Spleen (tissue), 11 donors: ENCODE data around the gene NXN. TPM values are rescaled to one million over a fixed set of nuclear protein-coding genes. Genes with fewer than 3 reads are reported as not detected.
"Not testable (repeated sequence)": the region's sequence is repeated elsewhere in the genome, so short reads cannot be mapped to it uniquely, and the experiment has no call there.

ENCODE experiments used
- DNase-seq: peaks from one replicate; pipeline ENCODE4 v3.0.0-alpha.2; 2020
- H3K27ac ChIP-seq, 8 donors: fragments of 200-600 bp; sonication (generic) in 7 of 8; 1 replicate in 4 of 8; 2 replicates in 4 of 8; pipeline versions ENCODE4 v1.5.0 to v1.8.0; 2016 to 2021; ENCODE audit warnings: inconsistent platforms in 4 of 8, mild to moderate bottlenecking in 4 of 8, moderate library complexity in 1 of 8
- H3K27me3 ChIP-seq, 7 donors: fragments of 200-600 bp; sonication (generic) in 6 of 7; replicated peaks in 1 of 7; 1 replicate in 4 of 7; 2 replicates in 3 of 7; pipeline versions ENCODE4 v1.5.0 to v1.8.0; 2016 to 2021; ENCODE audit warnings: inconsistent platforms in 3 of 7, mild to moderate bottlenecking in 1 of 7
- H3K36me3 ChIP-seq, 6 donors: fragments of 200-600 bp; sonication (generic) in 5 of 6; 1 replicate in 4 of 6; 2 replicates in 2 of 6; pipeline versions ENCODE4 v1.5.0 to v1.8.0; 2016 to 2021; ENCODE audit warnings: inconsistent platforms in 2 of 6
- H3K4me1 ChIP-seq, 6 donors: fragments of 200-600 bp; sonication (generic) in 5 of 6; 1 replicate in 3 of 6; 2 replicates in 3 of 6; pipeline versions ENCODE4 v1.5.0 to v1.8.0; 2016 to 2021; ENCODE audit warnings: inconsistent platforms in 3 of 6
- H3K4me3 ChIP-seq, 8 donors: fragments of 200-600 bp; sonication (generic) in 7 of 8; 1 replicate in 4 of 8; 2 replicates in 4 of 8; pipeline versions ENCODE4 v1.5.0 to v1.8.0; 2016 to 2021; ENCODE audit warnings: inconsistent platforms in 4 of 8, mild to moderate bottlenecking in 4 of 8, moderate library complexity in 2 of 8
- H3K9me3 ChIP-seq, 8 donors: fragments of 200-600 bp; sonication (generic) in 7 of 8; 1 replicate in 4 of 8; 2 replicates in 4 of 8; pipeline versions ENCODE4 v1.5.0 to v1.8.0; 2016 to 2021; ENCODE audit warnings: inconsistent platforms in 4 of 8
- CTCF ChIP-seq, 11 experiments: fragments of 200-600 bp in 7 of 11; fragments of 450-650 bp in 4 of 11; sonication (generic) in 4 of 11; IDR thresholded peaks in 8 of 11; conservative IDR thresholded peaks in 3 of 11; 1 replicate in 7 of 11; 2 replicates in 4 of 11; pipeline versions ENCODE4 v1.4.0 to v1.8.0; 2016 to 2021; ENCODE audit warnings: antibody characterized with exemption in 11 of 11, inconsistent platforms in 4 of 11, mild to moderate bottlenecking in 1 of 11
- POLR2A ChIP-seq, 3 donors: fragments of 450-650 bp; IDR thresholded peaks; one replicate each; pipeline ENCODE4 v1.5.1; 2017; ENCODE audit warnings: antibody characterized with exemption in 3 of 3, mild to moderate bottlenecking in 1 of 3
- POLR2AphosphoS5 ChIP-seq, 3 donors: sonication (generic); formaldehyde crosslinking; IDR thresholded peaks; one replicate each; pipeline ENCODE4 v1.5.1; 2017; ENCODE audit warnings: antibody characterized with exemption in 3 of 3
- WGBS, 5 donors: extraction: QIAGEN DNeasy Blood & Tissue Kit in 3 of 5; methylation state at CpG; one replicate each; pipeline versions ENCODE4 v1.1.5 to v1.1.7; 2013 to 2018; 5-methylcytosine and 5-hydroxymethylcytosine counted together
- intact Hi-C: fragments of 100-400 bp; cut with DNase I; formaldehyde crosslinking; loops from one replicate; pipeline ENCODE4 v1.15.0; 2023; ENCODE audit warnings: low total_unique reads
- polyA plus RNA-seq, 3 donors: library from polyadenylated mRNA; stranded (reverse); fragments of 200-250 nt; gene quantifications; one replicate each; pipeline ENCODE4 v1.2.1, GENCODE V29; 2013
- total RNA-seq, 7 donors: library from RNA; depleted of rRNA in 3 of 7; stranded (reverse); fragments of >200 nt in 3 of 7; fragmentation: NEBNext Ultra II Directional in 4 of 7; extraction: Animal tissue kit (Norgen Biotek cat#: 25700) in 4 of 7; gene quantifications; one replicate each; pipeline versions ENCODE4 v1.1.0 to v1.2.1, GENCODE V29; 2016 to 2021
- donor health status: healthy with polysubstance abuse.
- donor health status: DM: no; HTN: no; CAD: no; lungs with moderate emphysema.
- donor health status: DM: no; HTN: no; CAD: no.
- donor health status: Bipolar disorder and iron deficiency.
- donor health status: healthy.
- donor health status: DM: no; HTN: no; CAD: no.
- donor health status: DM: yes; HTN: yes; CAD: no.

The NXN gene
- total and polyA plus RNA-seq, 10 donors = 3.9 to 21.4 (median 10.3) TPM

GRCh38 chr17:835263-835662, 144.3 kb downstream of the NXN start:
- Histone ChIP-seq H3K9me3 (peaks cover 0 to 10% (median 0%) of the 10 kb centered on the region in 8 donors), H3K27me3 (no peaks in the 10 kb centered on the region), H3K36me3 (no peaks in the 10 kb centered on the region), H3K4me3 (no peak overlapping the region), H3K27ac (peak overlapping the region in 1 of 8 donors; percentile 52), H3K4me1 (no peaks in the 10 kb centered on the region)
- no peak for TF ChIP-seq POLR2AphosphoS5 (IDR thresholded peaks at IDR 0.05)
- DNase-seq = no peak
- WGBS, 5 donors = 63 to 88% (median 71%) methylated on average over 9 of the region's 9 CpGs
- intact Hi-C loops = no loop called here

GRCh38 chr17:834136-834535, 145.4 kb downstream of the NXN start:
- intact Hi-C loops = no loop called here
- Histone ChIP-seq H3K27me3 (no peaks in the 10 kb centered on the region), H3K36me3 (no peaks in the 10 kb centered on the region), H3K9me3 (peaks cover 0 to 10% (median 0%) of the 10 kb centered on the region in 8 donors), H3K4me3 (no peak overlapping the region), H3K27ac (no peak overlapping the region), H3K4me1 (no peaks in the 10 kb centered on the region)
- no peak for TF ChIP-seq POLR2A (IDR thresholded peaks at IDR 0.05)
- no peak for DNase-seq
- WGBS, 5 donors = 80 to 89% (median 86%) methylated on average over 6 of the region's 6 CpGs

GRCh38 chr17:830950-831349, 148.6 kb downstream of the NXN start:
- H3K27ac ChIP-seq = no peak overlapping the region
- WGBS, 5 donors = 83 to 93% (median 88%) methylated on average over 7 of the region's 7 CpGs
- H3K36me3 ChIP-seq = no peaks in the 10 kb centered on the region
- intact Hi-C loops = no loop called here
- no peak overlapping the region for H3K4me3 ChIP-seq
- H3K9me3 ChIP-seq = peaks cover 0 to 10% (median 0%) of the 10 kb centered on the region in 8 donors
- no peak for TF ChIP-seq POLR2AphosphoS5 (IDR thresholded peaks at IDR 0.05)
- no peak for TF ChIP-seq CTCF (IDR thresholded peaks at IDR 0.05 in 8 of 11, conservative IDR thresholded peaks at IDR 0.05 in 3 of 11)
- TF ChIP-seq POLR2A (IDR thresholded peaks at IDR 0.05) = no peak
- DNase-seq = no peak
- H3K27me3 ChIP-seq = no peaks in the 10 kb centered on the region
- no peaks in the 10 kb centered on the region for H3K4me1 ChIP-seq

GRCh38 chr17:830381-830780, 149.2 kb downstream of the NXN start:
- H3K36me3 ChIP-seq = peaks cover 0 to 5% (median 0%) of the 10 kb centered on the region in 6 donors
- peaks cover 0 to 10% (median 0%) of the 10 kb centered on the region in 8 donors for H3K9me3 ChIP-seq
- H3K27ac ChIP-seq = no peak overlapping the region
- no peaks in the 10 kb centered on the region for H3K4me1 ChIP-seq
- TF ChIP-seq CTCF (IDR thresholded peaks at IDR 0.05 in 8 of 11, conservative IDR thresholded peaks at IDR 0.05 in 3 of 11) (no peak), POLR2AphosphoS5 (IDR thresholded peaks at IDR 0.05) (no peak), POLR2A (IDR thresholded peaks at IDR 0.05) (no peak)
- intact Hi-C loops = no loop called here
- DNase-seq = no peak
- no peaks in the 10 kb centered on the region for H3K27me3 ChIP-seq
- H3K4me3 ChIP-seq = no peak overlapping the region
- WGBS, 5 donors = 80 to 90% (median 83%) methylated on average over 19 of the region's 19 CpGs

GRCh38 chr17:829614-830013, 150.0 kb downstream of the NXN start:
- H3K4me1 ChIP-seq, H3K27ac ChIP-seq, DNase-seq, intact Hi-C loops, H3K36me3 ChIP-seq, H3K4me3 ChIP-seq, H3K27me3 ChIP-seq: not testable (repeated sequence)
- WGBS, 5 donors = 68 to 90% (median 86%) methylated on average over 3 of the region's 3 CpGs
- H3K9me3 ChIP-seq = peaks cover 0 to 10% (median 0%) of the 10 kb centered on the region in 8 donors

GRCh38 chr17:828761-829160, 150.8 kb downstream of the NXN start:
- Histone ChIP-seq H3K4me1 (no peaks in the 10 kb centered on the region), H3K4me3 (no peak overlapping the region), H3K27me3 (no peaks in the 10 kb centered on the region), H3K27ac (no peak overlapping the region), H3K9me3 (peaks cover 0 to 10% (median 0%) of the 10 kb centered on the region in 8 donors), H3K36me3 (peaks cover 0 to 7% (median 0%) of the 10 kb centered on the region in 6 donors)
- intact Hi-C loops = no loop called here
- TF ChIP-seq CTCF (IDR thresholded peaks at IDR 0.05 in 8 of 11, conservative IDR thresholded peaks at IDR 0.05 in 3 of 11) (no peak), POLR2AphosphoS5 (IDR thresholded peaks at IDR 0.05) (no peak), POLR2A (IDR thresholded peaks at IDR 0.05) (no peak)
- DNase-seq = no peak
- WGBS, 5 donors = 73 to 88% (median 81%) methylated on average over 5 of the region's 5 CpGs
